H1 (cell line): ENCODE results near the gene FLVCR1. TPM values are rescaled to one million over a fixed set of nuclear protein-coding genes. Genes with fewer than 3 reads are reported as not detected.

Experiments
- CTCF ChIA-PET: fragments of 300-600 bp; sonication (Branson Sonifier 250); formaldehyde crosslinking; loops from one replicate; lab custom pipeline; 2021; ENCODE audit not compliant: partially characterized antibody; lab: Charles Lee
- POLR2A ChIA-PET: fragments of 300-600 bp; sonication (Branson Sonifier 250); formaldehyde crosslinking; loops from one replicate; lab custom pipeline; 2021; ENCODE audit warnings: inconsistent platforms; ENCODE audit not compliant: partially characterized antibody; lab: Charles Lee
- DNase-seq, 2 experiments: peaks; one replicate each; pipeline versions ENCODE4 v3.0.0 to v3.0.0-alpha.2; 2010 to 2022; ENCODE audit warnings: low spot score in 2 of 2, low read depth in 1 of 2, mixed read lengths in 1 of 2
- FAIRE-seq: peaks from 2 replicates; lab custom pipeline; 2011; peaks lifted over from hg19 to GRCh38; lab: Jason Lieb, UNC
- H2AFZ ChIP-seq: 2 replicates; pipeline ENCODE4 v1.8.1; 2012; ENCODE audit warnings: low read length, inconsistent platforms
- H2AK5ac ChIP-seq: 2 replicates; pipeline ENCODE4 v1.6.1; 2013; ENCODE audit warnings: low read depth, low read length
- H2BK120ac ChIP-seq: replicated peaks from 2 replicates; pipeline ENCODE3; 2013; ENCODE audit warnings: low read depth, low read length, inconsistent platforms
- H2BK12ac ChIP-seq: 2 replicates; pipeline ENCODE4 v1.6.1; 2013; ENCODE audit warnings: low read depth, low read length
- H2BK15ac ChIP-seq: 2 replicates; pipeline ENCODE4 v1.6.1; 2013; ENCODE audit warnings: low read length
- H2BK20ac ChIP-seq: 2 replicates; pipeline ENCODE4 v1.6.1; 2013; ENCODE audit warnings: low read length
- H2BK5ac ChIP-seq: 2 replicates; pipeline ENCODE4 v1.6.1; 2013; ENCODE audit warnings: low read depth, low read length
- H3K14ac ChIP-seq: 2 replicates; pipeline ENCODE4 v1.6.1; 2013; ENCODE audit warnings: inconsistent platforms; ENCODE audit not compliant: insufficient read length
- H3K18ac ChIP-seq: 2 replicates; pipeline ENCODE4 v1.6.1; 2013; ENCODE audit warnings: low read length; ENCODE audit errors: extremely low read depth
- H3K23ac ChIP-seq: 2 replicates; pipeline ENCODE4 v1.6.1; 2013; ENCODE audit warnings: inconsistent platforms; ENCODE audit not compliant: insufficient read length
- H3K23me2 ChIP-seq: 2 replicates; pipeline ENCODE4 v1.6.1; 2013; ENCODE audit warnings: low read depth, low read length
- H3K27ac ChIP-seq: 2 replicates; pipeline ENCODE4 v1.6.1; 2011; ENCODE audit warnings: low read depth, low read length, inconsistent platforms
- H3K27me3 ChIP-seq, 4 experiments: replicated peaks in 1 of 4; 1 replicate in 1 of 4; 2 replicates in 3 of 4; pipeline versions ENCODE4 v1.6.1 to v1.8.1; 2011 to 2013; ENCODE audit warnings: low read length in 3 of 4, mild to moderate bottlenecking in 3 of 4, inconsistent platforms in 2 of 4, mixed read lengths in 2 of 4, moderate library complexity in 1 of 4; ENCODE audit not compliant: control insufficient read depth in 3 of 4, insufficient read depth in 3 of 4; ENCODE audit errors: extremely low read depth in 1 of 4
- H3K36me3 ChIP-seq, 4 experiments: 2 replicates each; pipeline versions ENCODE4 v1.6.1 to v1.8.1; 2011 to 2013; ENCODE audit warnings: mild to moderate bottlenecking in 4 of 4, low read length in 3 of 4, moderate library complexity in 2 of 4, control low read depth in 1 of 4, inconsistent platforms in 1 of 4; ENCODE audit not compliant: insufficient read depth in 4 of 4, control insufficient read depth in 2 of 4
- H3K4ac ChIP-seq: replicated peaks from 2 replicates; pipeline ENCODE3; 2013; ENCODE audit warnings: low read length, low read depth, mixed read lengths, inconsistent platforms; ENCODE audit not compliant: insufficient read length
- H3K4me1 ChIP-seq, 4 experiments: replicated peaks in 1 of 4; 1 replicate in 1 of 4; 2 replicates in 3 of 4; pipeline versions ENCODE4 v1.6.1 to v1.8.1; 2011 to 2013; ENCODE audit warnings: low read length in 3 of 4, inconsistent platforms in 2 of 4, mixed read lengths in 1 of 4; ENCODE audit not compliant: insufficient read depth in 4 of 4, control insufficient read depth in 3 of 4
- H3K4me2 ChIP-seq, 2 experiments: 2 replicates each; pipeline versions ENCODE4 v1.6.1 to v1.8.1; 2011 to 2013; ENCODE audit warnings: low read depth in 2 of 2, low read length in 2 of 2, control low read depth in 1 of 2, inconsistent platforms in 1 of 2, mild to moderate bottlenecking in 1 of 2; ENCODE audit not compliant: insufficient read depth in 1 of 2
- H3K4me3 ChIP-seq, 4 experiments: fragments of 200-600, 300-600 bp in 1 of 4; sonication (generic), shearing (Covaris generic), sonication (Bioruptor Twin) in 1 of 4; 2 replicates each; pipeline versions ENCODE4 v1.5.1 to v1.8.1; 2011 to 2016; ENCODE audit warnings: low read length in 4 of 4, low read depth in 3 of 4, control low read depth in 2 of 4, inconsistent platforms in 2 of 4, mild to moderate bottlenecking in 2 of 4, mixed read lengths in 1 of 4, moderate library complexity in 1 of 4; ENCODE audit not compliant: insufficient read depth in 2 of 4; ENCODE audit errors: extremely low read depth in 1 of 4
- H3K56ac ChIP-seq: replicated peaks from 2 replicates; pipeline ENCODE3; 2013; ENCODE audit warnings: low read depth, mild to moderate bottlenecking, mixed read lengths, low read length, inconsistent platforms; ENCODE audit not compliant: insufficient read length
- H3K79me1 ChIP-seq: 2 replicates; pipeline ENCODE4 v1.6.1; 2013; ENCODE audit warnings: low read depth, low read length, control low read depth
- H3K79me2 ChIP-seq, 2 experiments: 2 replicates each; pipeline versions ENCODE4 v1.6.1 to v1.8.1; 2012 to 2013; ENCODE audit warnings: low read length in 2 of 2, mild to moderate bottlenecking in 2 of 2, inconsistent platforms in 1 of 2; ENCODE audit not compliant: insufficient read depth in 2 of 2, control insufficient read depth in 1 of 2
- H3K9ac ChIP-seq, 4 experiments: replicated peaks in 1 of 4; 1 replicate in 1 of 4; 2 replicates in 3 of 4; pipeline versions ENCODE4 v1.6.1 to v1.8.1; 2011 to 2013; ENCODE audit warnings: low read depth in 3 of 4, low read length in 3 of 4, control low read depth in 2 of 4, mild to moderate bottlenecking in 2 of 4, moderate library complexity in 2 of 4, inconsistent platforms in 1 of 4; ENCODE audit errors: extremely low read depth in 1 of 4
- H3K9me3 ChIP-seq, 2 experiments: 2 replicates each; pipeline versions ENCODE4 v1.6.1 to v1.8.1; 2012 to 2013; ENCODE audit warnings: mild to moderate bottlenecking in 2 of 2, moderate library complexity in 2 of 2, control low read depth in 1 of 2, inconsistent platforms in 1 of 2, low read depth in 1 of 2, low read length in 1 of 2, mixed read lengths in 1 of 2; ENCODE audit not compliant: insufficient read depth in 2 of 2
- H4K20me1 ChIP-seq, 2 experiments: replicated peaks in 1 of 2; 2 replicates each; pipeline versions ENCODE3 to v1.8.1; 2011 to 2013; ENCODE audit warnings: inconsistent platforms in 2 of 2, low read length in 2 of 2, mild to moderate bottlenecking in 1 of 2; ENCODE audit not compliant: insufficient read depth in 2 of 2, control insufficient read depth in 1 of 2
- H4K5ac ChIP-seq: 2 replicates; pipeline ENCODE4 v1.6.1; 2013; ENCODE audit warnings: low read length, low read depth, mixed read lengths, inconsistent platforms; ENCODE audit not compliant: insufficient read length
- H4K8ac ChIP-seq: 2 replicates; pipeline ENCODE4 v1.8.0; 2013; ENCODE audit warnings: mild to moderate bottlenecking, moderate library complexity, low read length, inconsistent platforms; ENCODE audit not compliant: insufficient read depth; ENCODE audit errors: extremely low read depth
- H4K91ac ChIP-seq: replicated peaks from 2 replicates; pipeline ENCODE3; 2013; ENCODE audit warnings: low read length, mixed read lengths, inconsistent platforms; ENCODE audit not compliant: insufficient read length
- BACH1 ChIP-seq: IDR thresholded peaks from 2 replicates; pipeline ENCODE4 v1.6.1; 2012; ENCODE audit warnings: low read length, improper control_type of control experiment
- CBX5 ChIP-seq: fragments of 300-800, 300-1000 bp; sonication (generic); IDR thresholded peaks from 2 replicates; pipeline ENCODE4 v1.7.1; 2016; ENCODE audit warnings: antibody characterized with exemption, low read length, low read depth
- CTCF ChIP-seq, 3 experiments: IDR thresholded peaks; 1 replicate in 2 of 3; 2 replicates in 1 of 3; pipeline versions ENCODE4 v1.5.1 to v1.6.1; 2011; ENCODE audit warnings: low read length in 3 of 3, mild to moderate bottlenecking in 3 of 3, inconsistent platforms in 2 of 3, low read depth in 1 of 3, moderate library complexity in 1 of 3; ENCODE audit not compliant: insufficient read depth in 1 of 3; ENCODE audit errors: control extremely low read depth in 1 of 3
- GTF2F1 ChIP-seq: IDR thresholded peaks from 2 replicates; pipeline ENCODE4 v1.6.1; 2012; ENCODE audit warnings: low read depth, low read length, improper control_type of control experiment, borderline replicate concordance
- PHF8 ChIP-seq: fragments of 200-600 bp; sonication (generic); conservative IDR thresholded peaks from 2 replicates; pipeline ENCODE4 v1.7.1; 2012; ENCODE audit warnings: low read depth, mild to moderate bottlenecking, inconsistent platforms, low read length, moderate library complexity
- RFX5 ChIP-seq: IDR thresholded peaks from 2 replicates; pipeline ENCODE4 v1.6.1; 2011; ENCODE audit warnings: low read depth, low read length, improper control_type of control experiment, borderline replicate concordance
- TAF1 ChIP-seq: IDR thresholded peaks from 2 replicates; pipeline ENCODE4 v1.6.1; 2011; ENCODE audit warnings: mild to moderate bottlenecking, low read depth, low read length
- TBP ChIP-seq: IDR thresholded peaks from 2 replicates; pipeline ENCODE4 v1.6.1; 2011; ENCODE audit warnings: low read depth, low read length, improper control_type of control experiment
- USF2 ChIP-seq: IDR thresholded peaks from 2 replicates; pipeline ENCODE4 v1.6.1; 2011; ENCODE audit warnings: low read length, improper control_type of control experiment
- WGBS, 2 experiments: shearing (Covaris generic) in 1 of 2; methylation state at CpG; one replicate each; pipeline versions ENCODE4 v1.1.6 to v1.1.7; 2013 to 2015; ENCODE audit warnings: low lambda C conversion rate in 2 of 2, mixed read lengths in 2 of 2, inconsistent platforms in 1 of 2, low coverage in 1 of 2, missing lambda C conversion rate in 1 of 2; ENCODE audit not compliant: insufficient replicate concordance in 2 of 2, insufficient coverage in 1 of 2, insufficient read length in 1 of 2; ENCODE audit errors: extremely low coverage in 1 of 2, missing lambda C conversion rate in 1 of 2; 5-methylcytosine and 5-hydroxymethylcytosine counted together
- polyA plus RNA-seq, 7 experiments: library from polyadenylated mRNA; depleted of rRNA in 3 of 7; stranded (reverse) in 5 of 7; unstranded in 2 of 7; fragments of >200 nt in 5 of 7; fragments of 200-250 nt in 2 of 7; gene quantifications; 1 replicate in 5 of 7; 2 replicates in 1 of 7; 4 replicates in 1 of 7; pipeline versions ENCODE4 v1.2.1 to v1.2.3, GENCODE V29; 2011 to 2013; ENCODE audit warnings: missing spikeins in 2 of 7, mixed read lengths in 2 of 7
- total RNA-seq: library from RNA; stranded (reverse); fragmentation: NEBNext Ultra II Directional; extraction: Animal tissue kit (Norgen Biotek cat#: 25700); gene quantifications from 2 replicates; pipeline ENCODE4 v1.2.1, GENCODE V29; 2021

Gene FLVCR1
- total and polyA plus RNA-seq, 2 of the 8 experiments (the other 6 are each of a cell fraction or from before 2014, with no cell fraction given): 31.8 to 75.7 TPM

- no peak overlapping the region for H2AK5ac ChIP-seq
- TF ChIP-seq CTCF (IDR thresholded peaks at IDR 0.05; ENCODE audit: control extremely low read depth in 1 of 3, insufficient read depth in 1 of 3, low read depth in 1 of 3, low read length in 3 of 3) (no peak), BACH1 (no peak), TBP (peak; percentile 52; the same call in 1 of the 2 replicates), USF2 (no peak), PHF8 (no peak), CBX5 (no peak), GTF2F1 (no peak), RFX5 (no peak), TAF1 (no peak)
These were observed 5.9 kb upstream of the FLVCR1 start for GRCh38 chr1:212852105-212852688.

More at GRCh38 chr1:212852105-212852688, 5.9 kb upstream of the FLVCR1 start:
- Histone ChIP-seq H3K4me2 (no peak overlapping the region; a peak in 1 of 4 replicates), H3K23ac (no peak overlapping the region), H2BK12ac (no peak overlapping the region), H3K4me3 (peak overlapping the region in 1 of 4 experiments; percentile 2; a peak in 1 of 8 replicates), H3K79me1 (no peaks in the 10 kb centered on the region; the same call in 1 of the 2 replicates), H2BK20ac (no peak overlapping the region), H2BK5ac (no peak overlapping the region), H3K79me2 (peaks cover 1 to 12% of the 10 kb centered on the region in 2 experiments; a peak in 3 of 4 replicates), H3K27ac (no peak overlapping the region), H3K18ac (peak overlapping the region; percentile 14), H3K23me2 (peaks cover 4% of the 10 kb centered on the region), H2BK15ac (no peak overlapping the region), H3K9me3 (no peaks in the 10 kb centered on the region), H3K9ac (no peak overlapping the region), H3K4me1 (peaks cover 2 to 19% (median 6%) of the 10 kb centered on the region in 4 experiments; a peak in 6 of 7 replicates), H3K27me3 (no peaks in the 10 kb centered on the region), H4K20me1 (peaks cover 0 to 2% of the 10 kb centered on the region in 2 experiments), H4K8ac (no peak overlapping the region), H3K4ac (no peak overlapping the region), H2BK120ac (no peak overlapping the region), H4K91ac (no peak overlapping the region), H3K14ac (no peak overlapping the region), H3K56ac (no peak overlapping the region), H3K36me3 (peaks cover 0 to 3% (median 0%) of the 10 kb centered on the region in 4 experiments; a peak in 1 of 8 replicates), H4K5ac (no peak overlapping the region), H2AFZ (no peak overlapping the region)
- 42% methylated on average over 5 of the region's 5 CpGs; no CpG with 5 or more reads in 1 of the 2 experiments for WGBS, 2 experiments
- DNase-seq: peak; percentile 52 to 53
- peak; percentile 93 for FAIRE-seq
- ChIA-PET POLR2A (interaction anchor here (0.7 kb wide), 2 partner anchors 9 to 40 kb away, joined by 3 read pairs; no protein-coding TSS in a partner anchor), CTCF (no interaction called here)
